BLaER1 treated with 17β-estradiol and CSF1 and Interleukin-3, amounts not matched to agents 10 nM and 100 nM (cell line): Measurements from ENCODE around the gene AR.

Experiments
- H3K27ac ChIP-seq, 11 experiments: shearing (Covaris generic); formaldehyde crosslinking; 2 replicates each; pipeline ENCODE4 v1.8.1; 2022
- H3K27me3 ChIP-seq, 11 experiments: shearing (Covaris generic); formaldehyde crosslinking; 2 replicates each; pipeline ENCODE4 v1.8.1; 2022
- H3K36me3 ChIP-seq, 11 experiments: shearing (Covaris generic); formaldehyde crosslinking; 2 replicates each; pipeline ENCODE4 v1.8.1; 2022
- H3K4me1 ChIP-seq, 10 experiments: shearing (Covaris generic); formaldehyde crosslinking; 2 replicates each; pipeline ENCODE4 v1.8.1; 2022
- H3K4me2 ChIP-seq, 11 experiments: shearing (Covaris generic); formaldehyde crosslinking; 2 replicates each; pipeline ENCODE4 v1.8.1; 2022
- H3K4me3 ChIP-seq, 10 experiments: shearing (Covaris generic); formaldehyde crosslinking; 2 replicates each; pipeline ENCODE4 v1.8.1; 2022
- H3K9ac ChIP-seq, 11 experiments: shearing (Covaris generic); formaldehyde crosslinking; 2 replicates each; pipeline ENCODE4 v1.8.1; 2022
- H3K9me3 ChIP-seq, 11 experiments: shearing (Covaris generic); formaldehyde crosslinking; replicated peaks in 1 of 11; 2 replicates each; pipeline ENCODE4 v1.8.1; 2022
- H4K20me1 ChIP-seq, 11 experiments: shearing (Covaris generic); formaldehyde crosslinking; 2 replicates each; pipeline ENCODE4 v1.8.1; 2022
- Cebpa-rat ChIP-seq, 11 experiments: shearing (Covaris generic); IDR thresholded peaks; 2 replicates each; pipeline ENCODE4 v1.8.1; 2022

The AR gene

DNA sequence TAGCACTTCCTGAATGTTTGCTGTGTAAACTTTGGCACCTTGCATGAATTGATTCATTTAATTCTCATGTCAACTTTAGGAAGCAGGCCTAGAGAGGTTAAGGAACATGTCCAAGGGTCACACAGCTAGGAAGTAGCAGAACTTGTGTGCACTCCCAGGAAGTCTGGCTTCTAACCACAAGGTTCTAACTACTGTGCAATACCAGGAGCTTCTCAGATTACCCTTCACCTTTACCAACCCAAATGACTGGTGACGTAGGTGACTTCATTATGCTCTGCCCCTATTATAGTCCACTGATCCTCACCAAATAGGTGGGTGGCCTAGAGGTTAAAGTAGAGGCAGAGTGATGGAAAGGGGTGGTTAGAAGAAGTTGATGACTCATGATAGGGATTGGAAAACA, 14.4 kb downstream of the AR start:
- Histone ChIP-seq H3K4me2 (peak overlapping the region in 2 of 11 experiments; percentile 13 to 29; a peak in 1 of 22 replicates), H3K4me1 (peaks cover 0 to 13% (median 8%) of the 10 kb centered on the region in 10 experiments; a peak in 7 of 20 replicates), H4K20me1 (peaks cover 0 to 10% (median 0%) of the 10 kb centered on the region in 11 experiments; a peak in 3 of 22 replicates), H3K36me3 (peaks cover 0 to 48% (median 28%) of the 10 kb centered on the region in 11 experiments; a peak in 15 of 22 replicates), H3K9me3 (peaks cover 0 to 3% (median 0%) of the 10 kb centered on the region in 11 experiments; a peak in 1 of 22 replicates), H3K27ac (no peak overlapping the region), H3K9ac (no peak overlapping the region), H3K27me3 (no peaks in the 10 kb centered on the region), H3K4me3 (no peak overlapping the region)
- TF ChIP-seq Cebpa-rat (IDR thresholded peaks at IDR 0.05), result no peak

DNA sequence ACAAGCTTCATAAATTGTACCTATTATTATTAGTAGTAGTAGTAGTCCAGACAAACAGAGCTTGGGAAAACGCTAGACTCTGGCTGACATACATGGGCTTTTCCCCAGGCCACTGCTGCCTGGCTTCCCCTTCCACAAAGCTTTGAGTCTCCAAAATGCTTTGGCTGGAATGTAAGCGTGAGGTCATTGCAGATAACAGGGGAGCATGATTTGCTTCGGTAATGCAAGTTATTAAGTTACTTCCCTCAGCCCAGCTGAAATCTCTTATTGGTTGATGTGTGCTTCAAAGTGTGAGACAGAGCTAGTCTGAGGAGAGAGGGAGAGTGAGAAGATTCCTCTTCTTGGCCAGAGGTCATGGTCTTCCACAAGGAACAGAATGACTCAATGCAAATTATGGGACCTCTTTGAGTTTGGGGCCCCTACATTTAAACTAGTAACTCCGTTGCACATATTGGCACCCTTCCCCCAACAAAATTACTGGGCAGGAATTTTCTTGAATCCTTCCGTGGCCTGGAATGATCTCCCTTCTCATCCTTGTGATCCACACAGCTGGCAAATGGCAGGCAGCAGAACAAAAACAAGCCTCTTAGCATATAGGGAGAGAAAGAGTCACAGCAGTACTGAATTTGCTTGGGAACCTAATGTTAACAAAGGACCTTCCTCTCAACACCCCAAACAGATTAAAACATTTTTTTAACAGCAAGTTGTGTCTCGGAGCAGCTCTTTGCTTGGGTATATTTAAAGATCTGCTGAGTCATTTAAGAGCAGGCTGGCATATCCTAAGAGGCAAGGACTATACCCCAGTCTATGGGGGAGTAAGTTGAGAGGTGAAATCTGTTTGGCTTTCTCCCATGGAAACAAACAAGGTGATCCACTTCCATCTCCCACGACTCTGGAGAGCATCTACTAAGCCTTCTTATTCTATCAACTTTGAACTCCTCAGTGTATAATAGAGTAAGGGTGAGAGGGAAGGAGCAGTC, 19.9 kb downstream of the AR start:
- H3K9ac ChIP-seq, result no peak overlapping the region
- no peak for TF ChIP-seq Cebpa-rat (IDR thresholded peaks at IDR 0.05)
- H3K27me3 ChIP-seq, result no peaks in the 10 kb centered on the region
- H3K36me3 ChIP-seq, result peaks cover 0 to 58% (median 17%) of the 10 kb centered on the region in 11 experiments; a peak in 13 of 22 replicates
- H3K9me3 ChIP-seq, result no peaks in the 10 kb centered on the region; a peak in 1 of 22 replicates
- peak overlapping the region in 1 of 11 experiments; percentile 3; a peak in 1 of 22 replicates for H3K27ac ChIP-seq
- no peak overlapping the region for H3K4me3 ChIP-seq
- peaks cover 0 to 13% (median 8%) of the 10 kb centered on the region in 10 experiments; a peak in 8 of 20 replicates for H3K4me1 ChIP-seq
- H3K4me2 ChIP-seq, result peak overlapping the region in 3 of 11 experiments; percentile 22 to 29 (median 24); a peak in 2 of 22 replicates
- H4K20me1 ChIP-seq, result peaks cover 0 to 31% (median 4%) of the 10 kb centered on the region in 11 experiments; a peak in 7 of 22 replicates

DNA sequence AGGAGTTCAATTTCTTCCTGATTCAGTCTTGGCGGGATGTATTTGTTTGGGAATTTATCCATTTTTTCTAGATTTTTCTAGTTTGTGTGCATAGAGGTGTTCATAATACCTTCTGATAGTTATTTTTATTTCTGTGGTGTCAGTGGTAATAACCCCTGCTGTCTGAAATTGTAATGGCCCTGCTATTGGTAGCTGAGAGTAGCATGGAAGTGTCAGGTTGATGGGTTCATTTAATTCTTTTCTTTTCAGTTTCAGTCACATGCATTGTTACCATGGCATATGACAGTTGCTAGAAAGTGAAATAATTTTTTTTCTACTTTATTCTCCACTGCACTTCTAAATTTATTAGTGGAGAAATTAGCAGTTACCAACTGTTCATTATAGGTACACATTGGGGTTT, 20.7 kb downstream of the AR start:
- no peak overlapping the region for H3K27ac ChIP-seq
- no peak overlapping the region for H3K4me2 ChIP-seq
- no peak overlapping the region for H3K9ac ChIP-seq
- peaks cover 0 to 13% (median 6%) of the 10 kb centered on the region in 10 experiments; a peak in 8 of 20 replicates for H3K4me1 ChIP-seq
- H3K9me3 ChIP-seq, result no peaks in the 10 kb centered on the region; a peak in 1 of 22 replicates
- TF ChIP-seq Cebpa-rat (IDR thresholded peaks at IDR 0.05), result no peak
- H3K4me3 ChIP-seq, result no peak overlapping the region
- peaks cover 0 to 58% (median 17%) of the 10 kb centered on the region in 11 experiments; a peak in 12 of 22 replicates for H3K36me3 ChIP-seq
- H4K20me1 ChIP-seq, result peaks cover 0 to 31% (median 5%) of the 10 kb centered on the region in 11 experiments; a peak in 6 of 22 replicates
- H3K27me3 ChIP-seq, result no peaks in the 10 kb centered on the region

DNA sequence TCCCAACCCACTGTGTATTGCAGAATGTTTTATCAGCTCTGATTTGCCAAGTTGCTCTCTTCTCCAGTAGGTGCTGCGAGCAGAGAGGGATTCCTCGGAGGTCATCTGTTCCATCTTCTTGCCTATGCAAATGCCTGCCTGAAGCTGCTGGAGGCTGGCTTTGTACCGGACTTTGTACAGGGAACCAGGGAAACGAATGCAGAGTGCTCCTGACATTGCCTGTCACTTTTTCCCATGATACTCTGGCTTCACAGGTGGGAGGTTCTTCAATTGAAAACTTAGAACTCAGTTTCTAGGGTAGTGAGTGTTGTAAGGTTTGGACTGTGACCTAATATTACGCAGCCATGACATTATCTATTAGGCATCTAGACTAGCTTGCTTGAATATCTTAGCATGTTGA, 24.9 kb downstream of the AR start:
- no peak overlapping the region for H3K4me2 ChIP-seq
- peaks cover 0 to 46% (median 1%) of the 10 kb centered on the region in 11 experiments; a peak in 10 of 22 replicates for H3K36me3 ChIP-seq
- no peaks in the 10 kb centered on the region; a peak in 1 of 22 replicates for H3K9me3 ChIP-seq

DNA sequence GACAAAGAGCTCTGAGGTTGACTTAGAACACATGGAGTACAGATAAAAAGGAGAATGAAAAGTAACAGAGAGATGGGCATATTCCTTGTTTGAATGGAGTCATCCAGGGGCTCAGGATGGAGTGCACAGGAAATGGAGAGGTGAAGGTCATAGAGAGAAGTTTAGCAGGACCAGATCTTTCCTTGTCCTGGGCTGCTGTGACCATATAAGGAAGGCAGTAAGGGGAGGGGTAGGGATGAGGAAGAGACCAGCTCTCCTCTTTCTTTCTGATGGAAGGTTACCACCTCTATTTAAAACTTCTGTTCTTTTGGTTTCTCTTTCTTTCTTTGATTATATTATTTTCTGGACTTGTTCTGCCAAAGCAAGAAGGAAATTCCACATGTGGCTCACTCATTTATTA, 27.0 kb downstream of the AR start:
- Histone ChIP-seq H3K9me3 (no peaks in the 10 kb centered on the region), H3K4me2 (no peak overlapping the region), H3K9ac (no peak overlapping the region), H3K27me3 (no peaks in the 10 kb centered on the region), H3K36me3 (peaks cover 0 to 34% (median 7%) of the 10 kb centered on the region in 11 experiments; a peak in 8 of 22 replicates), H3K4me3 (no peak overlapping the region), H3K4me1 (peaks cover 0 to 17% (median 0%) of the 10 kb centered on the region in 10 experiments; a peak in 5 of 20 replicates), H3K27ac (no peak overlapping the region), H4K20me1 (peaks cover 0 to 29% (median 7%) of the 10 kb centered on the region in 11 experiments; a peak in 5 of 22 replicates)
- TF ChIP-seq Cebpa-rat (IDR thresholded peaks at IDR 0.05), result no peak

More for the DNA sequence above, 24.9 kb downstream of the AR start:
- Histone ChIP-seq H3K4me3 (no peak overlapping the region), H3K9ac (no peak overlapping the region), H3K27me3 (no peaks in the 10 kb centered on the region), H3K4me1 (peaks cover 0 to 4% (median under 1%) of the 10 kb centered on the region in 10 experiments; a peak in 4 of 20 replicates), H3K27ac (no peak overlapping the region), H4K20me1 (peaks cover 0 to 34% (median 7%) of the 10 kb centered on the region in 11 experiments; a peak in 6 of 22 replicates)
- no peak for TF ChIP-seq Cebpa-rat (IDR thresholded peaks at IDR 0.05)

DNA sequence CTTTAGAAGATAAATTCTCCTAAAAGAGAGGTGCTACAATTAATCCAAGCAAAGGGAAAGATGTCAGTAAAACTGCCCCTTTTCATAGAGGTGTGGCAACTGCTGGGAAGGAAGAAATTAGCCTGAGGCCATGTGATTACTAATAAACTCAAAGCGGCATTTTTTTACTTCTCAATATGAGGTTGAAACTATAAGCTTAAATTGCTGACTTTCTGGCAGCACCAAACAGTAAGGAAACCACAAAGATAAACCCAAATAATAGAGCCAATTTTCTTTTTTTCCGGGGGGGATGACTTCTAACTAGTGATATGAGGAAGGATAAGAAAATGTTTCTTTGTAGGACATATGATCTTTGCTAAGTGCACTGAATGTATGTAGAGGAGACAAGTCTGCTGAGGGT, 30.9 kb downstream of the AR start:
- Histone ChIP-seq H3K27ac (no peak overlapping the region), H3K4me2 (peak overlapping the region in 2 of 11 experiments; percentile 40 to 44; a peak in 4 of 22 replicates), H3K27me3 (no peaks in the 10 kb centered on the region), H3K4me3 (no peak overlapping the region), H3K9me3 (peaks cover 0 to 6% (median 0%) of the 10 kb centered on the region in 11 experiments; a peak in 1 of 22 replicates), H3K9ac (no peak overlapping the region), H3K36me3 (peaks cover 0 to 21% (median 5%) of the 10 kb centered on the region in 11 experiments; a peak in 6 of 22 replicates), H3K4me1 (peaks cover 0 to 17% (median 0%) of the 10 kb centered on the region in 10 experiments; a peak in 5 of 20 replicates), H4K20me1 (peaks cover 0 to 5% (median 0%) of the 10 kb centered on the region in 11 experiments; a peak in 3 of 22 replicates)
- no peak for TF ChIP-seq Cebpa-rat (IDR thresholded peaks at IDR 0.05)

DNA sequence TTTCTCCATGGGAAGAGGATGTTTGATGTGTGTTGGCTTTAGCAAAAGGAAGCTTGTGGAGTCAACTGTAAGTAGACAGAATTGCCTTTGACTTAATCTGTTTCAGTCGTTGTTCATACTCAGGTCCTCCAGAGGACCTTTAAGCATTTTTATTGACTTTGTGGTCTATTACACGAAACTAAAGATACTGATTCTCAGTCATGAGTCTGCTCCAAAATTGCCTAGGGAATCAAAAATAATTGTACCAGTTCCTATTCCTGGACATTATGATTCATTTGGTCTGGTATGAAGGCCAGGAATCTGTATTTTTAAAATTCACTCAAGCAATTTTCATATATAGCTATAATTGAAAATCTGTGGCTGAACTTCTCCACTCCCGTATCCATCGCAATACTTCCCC, 38.6 kb downstream of the AR start:
- no peak overlapping the region for H3K27ac ChIP-seq
- H3K9ac ChIP-seq, result no peak overlapping the region
- peaks cover 0 to 49% (median 8%) of the 10 kb centered on the region in 11 experiments; a peak in 7 of 22 replicates for H3K36me3 ChIP-seq
- no peak for TF ChIP-seq Cebpa-rat (IDR thresholded peaks at IDR 0.05)
- H3K9me3 ChIP-seq, result peaks cover 0 to 5% (median 0%) of the 10 kb centered on the region in 11 experiments; a peak in 1 of 22 replicates
- H3K4me1 ChIP-seq, result no peaks in the 10 kb centered on the region
- H3K4me3 ChIP-seq, result no peak overlapping the region
- no peaks in the 10 kb centered on the region for H3K27me3 ChIP-seq
- no peak overlapping the region for H3K4me2 ChIP-seq
- no peaks in the 10 kb centered on the region for H4K20me1 ChIP-seq

DNA sequence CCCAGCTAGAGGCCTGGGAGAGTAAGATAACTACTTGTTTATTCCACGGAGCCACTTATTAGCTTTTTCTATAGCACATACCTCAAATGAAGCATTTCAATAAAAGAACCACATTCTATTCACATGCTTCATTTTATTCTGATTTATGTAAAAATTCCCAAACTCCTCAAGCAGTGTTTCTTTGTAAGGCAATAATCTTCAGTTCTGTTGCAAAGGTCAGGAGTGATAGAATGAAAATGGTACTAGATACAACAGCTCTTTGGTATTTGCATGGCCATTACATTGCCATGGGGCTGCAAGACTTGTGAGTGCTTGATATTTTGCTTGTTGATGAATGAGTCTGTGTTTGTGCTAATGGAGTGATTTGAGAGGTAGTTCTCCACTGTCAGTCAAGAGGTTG, 39.4 kb downstream of the AR start:
- no peak overlapping the region for H3K27ac ChIP-seq
- H3K4me2 ChIP-seq, result no peak overlapping the region

More for the DNA sequence above, 39.4 kb downstream of the AR start:
- Histone ChIP-seq H3K4me3 (no peak overlapping the region), H3K9ac (no peak overlapping the region), H3K27me3 (no peaks in the 10 kb centered on the region), H3K9me3 (peaks cover 0 to 5% (median 0%) of the 10 kb centered on the region in 11 experiments; a peak in 1 of 22 replicates), H4K20me1 (no peaks in the 10 kb centered on the region), H3K36me3 (peaks cover 0 to 55% (median 14%) of the 10 kb centered on the region in 11 experiments; a peak in 14 of 22 replicates), H3K4me1 (no peaks in the 10 kb centered on the region)
- TF ChIP-seq Cebpa-rat (IDR thresholded peaks at IDR 0.05), result no peak
